Liver (tissue), 9 donors: ENCODE data around the gene PKP1. TPM values are rescaled to one million over a fixed set of nuclear protein-coding genes. Genes with fewer than 3 reads are reported as not detected.

Experiments used
- DNase-seq: peaks from one replicate; pipeline ENCODE4 v3.0.0-alpha.2; 2017; ENCODE audit warnings: low spot score
- H3K27ac ChIP-seq, 2 donors: one replicate each; pipeline ENCODE4 v1.7.0; 2013; ENCODE audit warnings: inconsistent platforms in 2 of 2, low read length in 2 of 2, control low read depth in 1 of 2, low read depth in 1 of 2, mild to moderate bottlenecking in 1 of 2
- H3K27me3 ChIP-seq, 4 donors: one replicate each; pipeline versions ENCODE4 v1.6.1 to v1.7.0; 2013; ENCODE audit warnings: low read length in 3 of 4, inconsistent platforms in 1 of 4, mild to moderate bottlenecking in 1 of 4, moderate library complexity in 1 of 4; ENCODE audit not compliant: control insufficient read depth in 4 of 4, insufficient read depth in 4 of 4
- H3K36me3 ChIP-seq, 4 donors: one replicate each; pipeline versions ENCODE4 v1.6.1 to v1.7.0; 2013; ENCODE audit warnings: low read length in 3 of 4, mild to moderate bottlenecking in 3 of 4, low read depth in 1 of 4, moderate library complexity in 1 of 4; ENCODE audit not compliant: control insufficient read depth in 4 of 4, insufficient read depth in 3 of 4
- H3K4me1 ChIP-seq, 4 donors: one replicate each; pipeline versions ENCODE4 v1.6.1 to v1.7.0; 2013; ENCODE audit warnings: low read length in 3 of 4, mild to moderate bottlenecking in 3 of 4, moderate library complexity in 1 of 4; ENCODE audit not compliant: control insufficient read depth in 4 of 4, insufficient read depth in 4 of 4
- H3K4me3 ChIP-seq, 3 donors: one replicate each; pipeline versions ENCODE4 v1.6.1 to v1.7.0; 2013; ENCODE audit warnings: low read length in 3 of 3, control low read depth in 1 of 3, low read depth in 1 of 3, mild to moderate bottlenecking in 1 of 3
- H3K9ac ChIP-seq, 2 donors: one replicate each; pipeline ENCODE4 v1.7.0; 2013; ENCODE audit warnings: low read length in 2 of 2, mild to moderate bottlenecking in 2 of 2, moderate library complexity in 2 of 2, control low read depth in 1 of 2, low read depth in 1 of 2
- H3K9me3 ChIP-seq, 4 donors: one replicate each; pipeline versions ENCODE4 v1.6.1 to v1.7.0; 2013; ENCODE audit warnings: low read length in 3 of 4; ENCODE audit not compliant: control insufficient read depth in 4 of 4
- ATF3 ChIP-seq: IDR thresholded peaks from 2 replicates; pipeline ENCODE4 v1.6.1; 2016; ENCODE audit warnings: antibody characterized with exemption
- CTCF ChIP-seq: fragments of 150-350 bp; IDR thresholded peaks from 2 replicates; pipeline ENCODE4 v1.5.1; 2017; ENCODE audit warnings: improper control_type of control experiment, low read depth, low read length; ENCODE audit not compliant: missing input control
- EGR1 ChIP-seq, 2 donors: IDR thresholded peaks; 2 replicates each; pipeline ENCODE4 v1.6.1; 2016 to 2018; ENCODE audit warnings: antibody characterized with exemption in 2 of 2, low read depth in 2 of 2
- FOXA1 ChIP-seq: IDR thresholded peaks from 2 replicates; pipeline ENCODE4 v1.6.1; 2016; ENCODE audit warnings: antibody characterized with exemption
- FOXA2 ChIP-seq: IDR thresholded peaks from 2 replicates; pipeline ENCODE4 v1.6.1; 2016; ENCODE audit warnings: antibody characterized with exemption
- GABPA ChIP-seq, 2 donors: IDR thresholded peaks in 1 of 2; conservative IDR thresholded peaks in 1 of 2; 2 replicates each; pipeline ENCODE4 v1.6.1; 2016; ENCODE audit warnings: antibody characterized with exemption in 2 of 2, mild to moderate bottlenecking in 1 of 2, moderate library complexity in 1 of 2
- HNF4A ChIP-seq, 2 donors: conservative IDR thresholded peaks; 2 replicates each; pipeline ENCODE4 v1.6.1; 2016; ENCODE audit warnings: antibody characterized with exemption in 2 of 2, mild to moderate bottlenecking in 2 of 2
- HNF4G ChIP-seq: IDR thresholded peaks from 2 replicates; pipeline ENCODE4 v1.6.1; 2016; ENCODE audit warnings: antibody characterized with exemption
- JUND ChIP-seq, 2 donors: IDR thresholded peaks; 2 replicates each; pipeline ENCODE4 v1.6.1; 2016; ENCODE audit warnings: antibody characterized with exemption in 2 of 2
- MAX ChIP-seq: IDR thresholded peaks from 2 replicates; pipeline ENCODE4 v1.6.1; 2016; ENCODE audit warnings: antibody characterized with exemption
- NR2F2 ChIP-seq: IDR thresholded peaks from 2 replicates; pipeline ENCODE4 v1.6.1; 2016; ENCODE audit warnings: antibody characterized with exemption
- RAD21 ChIP-seq, 2 donors: IDR thresholded peaks; 2 replicates each; pipeline ENCODE4 v1.6.1; 2016; ENCODE audit warnings: antibody characterized with exemption in 2 of 2, mild to moderate bottlenecking in 2 of 2
- REST ChIP-seq: IDR thresholded peaks from 2 replicates; pipeline ENCODE4 v1.6.1; 2016; ENCODE audit warnings: antibody characterized with exemption, mild to moderate bottlenecking
- RXRA ChIP-seq, 2 donors: IDR thresholded peaks; 2 replicates each; pipeline ENCODE4 v1.6.1; 2017 to 2018; ENCODE audit warnings: antibody characterized with exemption in 2 of 2, mild to moderate bottlenecking in 1 of 2
- SP1 ChIP-seq: IDR thresholded peaks from 2 replicates; pipeline ENCODE4 v1.6.1; 2018; ENCODE audit warnings: antibody characterized with exemption, mild to moderate bottlenecking
- TAF1 ChIP-seq: conservative IDR thresholded peaks from 2 replicates; pipeline ENCODE4 v1.6.1; 2016; ENCODE audit warnings: antibody characterized with exemption, mild to moderate bottlenecking
- YY1 ChIP-seq: IDR thresholded peaks from 2 replicates; pipeline ENCODE4 v1.6.1; 2016; ENCODE audit warnings: antibody characterized with exemption, mild to moderate bottlenecking
- ZBTB33 ChIP-seq: IDR thresholded peaks from 2 replicates; pipeline ENCODE4 v1.6.1; 2016; ENCODE audit warnings: antibody characterized with exemption
- WGBS: extraction: QIAGEN DNeasy Blood & Tissue Kit; methylation state at CpG from one replicate; pipeline ENCODE4 v1.1.7; 2013; 5-methylcytosine and 5-hydroxymethylcytosine counted together
- polyA plus RNA-seq, 2 donors: library from polyadenylated mRNA; stranded (reverse) in 1 of 2; unstranded in 1 of 2; fragments of 200-250 nt in 1 of 2; fragments of >200 nt in 1 of 2; fragmentation: Nextera tagmentation in 1 of 2; extraction: Ambion mirVana in 1 of 2; gene quantifications; one replicate each; pipeline versions ENCODE4 v1.2.1 to v1.2.3, GENCODE V29; 2013 to 2015
- total RNA-seq, 2 donors: library from RNA; depleted of rRNA; stranded (reverse); fragments of >200 nt; gene quantifications; one replicate each; pipeline ENCODE4 v1.2.3, GENCODE V29; 2014
- donor health status: healthy.
- donor health status: healthy.
- donor health status: healthy.
- donor health status: healthy.
- donor health status: healthy.

PKP1 gene
- total and polyA plus RNA-seq, 4 donors: 0.01 TPM; not detected in 3

GRCh38 chr1:201307231-201307630 is 23.9 kb downstream of the PKP1 start:
- Histone ChIP-seq H3K4me1 (peaks cover 0 to 10% (median 5%) of the 10 kb centered on the region in 4 donors), H3K27ac (no peak overlapping the region), H3K36me3 (no peaks in the 10 kb centered on the region), H3K9ac (no peak overlapping the region), H3K4me3 (no peak overlapping the region), H3K9me3 (no peaks in the 10 kb centered on the region), H3K27me3 (no peaks in the 10 kb centered on the region)
- TF ChIP-seq RAD21 (IDR thresholded peaks at IDR 0.05) (no peak), ATF3 (no peak), GABPA (IDR thresholded peaks at IDR 0.05 in 1 of 2, conservative IDR thresholded peaks at IDR 0.05 in 1 of 2) (no peak), YY1 (no peak), FOXA2 (no peak), JUND (IDR thresholded peaks at IDR 0.05) (no peak), RXRA (IDR thresholded peaks at IDR 0.05) (no peak), TAF1 (no peak), REST (no peak), EGR1 (IDR thresholded peaks at IDR 0.05; ENCODE audit: low read depth in 2 of 2) (no peak), HNF4G (no peak), NR2F2 (no peak), CTCF (no peak)
- 86% methylated on average over 9 of the region's 9 CpGs for WGBS
- DNase-seq: no peak

GRCh38 chr1:201307760-201308499 is 24.6 kb downstream of the PKP1 start:
- no peak for DNase-seq
- TF ChIP-seq SP1: no peak
- no peak for TF ChIP-seq CTCF
- no peak for TF ChIP-seq ZBTB33
- TF ChIP-seq JUND (IDR thresholded peaks at IDR 0.05): no peak
- TF ChIP-seq NR2F2: no peak
- TF ChIP-seq GABPA (IDR thresholded peaks at IDR 0.05 in 1 of 2, conservative IDR thresholded peaks at IDR 0.05 in 1 of 2): no peak
- TF ChIP-seq ATF3: no peak
- TF ChIP-seq MAX: no peak
- no peak for TF ChIP-seq HNF4A (conservative IDR thresholded peaks at IDR 0.05)
- TF ChIP-seq EGR1 (IDR thresholded peaks at IDR 0.05; ENCODE audit: low read depth in 2 of 2): no peak
- TF ChIP-seq YY1: no peak
- no peak for TF ChIP-seq HNF4G
- TF ChIP-seq FOXA1: no peak

More at GRCh38 chr1:201307760-201308499, 24.6 kb downstream of the PKP1 start:
- Histone ChIP-seq H3K9me3 (no peaks in the 10 kb centered on the region), H3K4me1 (peaks cover 0 to 10% (median 5%) of the 10 kb centered on the region in 4 donors), H3K36me3 (no peaks in the 10 kb centered on the region), H3K9ac (no peak overlapping the region), H3K27me3 (no peaks in the 10 kb centered on the region), H3K27ac (no peak overlapping the region), H3K4me3 (no peak overlapping the region)
- WGBS: 84% methylated on average over 11 of the region's 11 CpGs
